D721Med (cell line): ENCODE results near the gene USP2.

Experiments used
- DNase-seq: peaks from one replicate; pipeline ENCODE4 v3.0.0; 2011; ENCODE audit warnings: low spot score; ENCODE audit not compliant: insufficient read length
- FAIRE-seq: peaks from 2 replicates; lab custom pipeline; 2011; peaks lifted over from hg19 to GRCh38; lab: Jason Lieb, UNC
- TF ChIP-seq, protein P1 (sequence below): IDR thresholded peaks from 2 replicates; pipeline ENCODE4 v1.5.1; 2012; ENCODE audit warnings: mild to moderate bottlenecking, control low read depth; ENCODE audit not compliant: insufficient read depth; ENCODE audit errors: missing control alignments

USP2 gene

DNA sequence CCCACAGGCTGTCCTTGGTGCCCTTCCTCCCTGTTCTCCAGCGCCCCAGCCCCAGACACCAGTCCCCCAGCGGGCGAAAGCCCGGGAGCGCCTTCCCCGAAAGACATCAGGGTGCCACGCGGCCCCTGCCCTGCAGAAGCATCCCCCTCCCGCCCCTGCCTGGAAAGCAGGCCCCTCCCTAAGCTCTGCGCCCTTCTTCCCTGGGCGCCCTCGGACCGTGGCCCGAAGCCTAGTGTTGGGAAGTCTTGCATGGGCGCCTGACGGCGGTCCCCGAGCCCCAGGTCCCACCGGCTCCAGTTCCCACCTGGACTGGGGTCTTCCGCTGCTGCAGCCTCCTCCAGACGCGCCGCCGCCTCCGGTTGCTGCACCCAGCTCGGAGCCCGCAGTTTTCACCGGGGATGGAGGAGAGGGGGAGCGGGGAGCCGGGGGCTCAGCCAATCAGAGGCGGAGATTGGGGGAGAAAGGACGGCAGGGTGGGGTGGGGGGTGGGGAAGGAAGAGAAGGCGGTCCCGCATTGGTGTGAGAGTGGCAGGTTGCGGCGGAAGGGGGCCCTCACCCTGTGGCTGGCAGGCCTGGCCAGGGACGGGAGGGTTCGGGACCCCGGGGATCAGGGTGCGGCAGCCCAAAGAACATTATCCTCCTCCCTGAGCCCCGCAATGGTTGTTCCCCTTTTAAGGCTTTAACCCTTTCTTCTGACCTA lies 41.5 kb upstream of the USP2 start, which contains the start of gene THY1:
THY1 (minus strand) TSS at position 364 of the 700 bp plus-strand sequence. CDS start 2,267 bp downstream, outside the sequence.
- TF ChIP-seq, protein P1, sequence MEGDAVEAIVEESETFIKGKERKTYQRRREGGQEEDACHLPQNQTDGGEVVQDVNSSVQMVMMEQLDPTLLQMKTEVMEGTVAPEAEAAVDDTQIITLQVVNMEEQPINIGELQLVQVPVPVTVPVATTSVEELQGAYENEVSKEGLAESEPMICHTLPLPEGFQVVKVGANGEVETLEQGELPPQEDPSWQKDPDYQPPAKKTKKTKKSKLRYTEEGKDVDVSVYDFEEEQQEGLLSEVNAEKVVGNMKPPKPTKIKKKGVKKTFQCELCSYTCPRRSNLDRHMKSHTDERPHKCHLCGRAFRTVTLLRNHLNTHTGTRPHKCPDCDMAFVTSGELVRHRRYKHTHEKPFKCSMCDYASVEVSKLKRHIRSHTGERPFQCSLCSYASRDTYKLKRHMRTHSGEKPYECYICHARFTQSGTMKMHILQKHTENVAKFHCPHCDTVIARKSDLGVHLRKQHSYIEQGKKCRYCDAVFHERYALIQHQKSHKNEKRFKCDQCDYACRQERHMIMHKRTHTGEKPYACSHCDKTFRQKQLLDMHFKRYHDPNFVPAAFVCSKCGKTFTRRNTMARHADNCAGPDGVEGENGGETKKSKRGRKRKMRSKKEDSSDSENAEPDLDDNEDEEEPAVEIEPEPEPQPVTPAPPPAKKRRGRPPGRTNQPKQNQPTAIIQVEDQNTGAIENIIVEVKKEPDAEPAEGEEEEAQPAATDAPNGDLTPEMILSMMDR, result no peak
- DNase-seq (peak; percentile 91), FAIRE-seq (no peak)

DNA sequence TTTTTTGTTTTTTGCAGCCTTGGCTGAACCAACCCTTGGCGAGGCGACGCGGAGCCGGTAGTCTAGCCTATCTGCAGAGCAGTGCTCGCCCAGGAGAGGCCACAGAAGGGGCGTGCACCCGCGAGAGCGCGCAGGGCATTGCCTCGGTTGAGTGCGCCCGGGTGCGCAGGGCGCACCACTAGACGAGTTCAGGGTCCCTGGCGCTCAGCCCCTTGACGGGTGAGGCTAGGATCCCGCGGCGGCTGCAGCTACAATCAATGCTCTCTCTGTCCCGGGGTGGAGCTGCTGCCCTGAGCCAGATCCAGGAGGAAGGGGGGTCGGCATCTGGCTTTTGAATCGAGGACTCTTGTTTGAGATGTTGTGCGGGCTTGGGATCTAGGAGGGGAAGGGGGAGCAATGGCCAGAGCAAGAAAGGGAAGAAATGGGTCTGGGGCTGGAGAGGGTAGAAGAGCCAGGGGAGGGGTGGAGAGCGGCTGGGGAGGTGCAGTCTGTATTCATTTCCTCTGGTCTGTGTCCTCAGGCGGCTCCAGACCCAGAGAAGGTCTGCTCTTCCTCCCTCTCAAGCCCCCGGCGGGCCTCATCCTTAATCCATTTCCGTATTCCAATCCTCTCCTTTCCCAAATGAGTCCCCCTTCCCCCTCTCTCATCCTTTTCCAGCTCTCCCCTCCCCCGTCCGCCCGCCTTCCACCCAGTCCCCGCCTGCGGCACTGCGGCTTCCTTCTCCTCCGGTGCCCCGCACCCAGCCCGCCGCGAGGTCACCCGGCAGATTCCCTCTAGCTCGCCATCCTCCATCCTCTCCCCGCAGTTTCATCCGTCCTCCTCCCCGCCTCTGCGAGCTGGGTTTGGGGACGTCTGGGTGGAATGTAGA lies 40.7 kb upstream of the USP2 start:
- DNase-seq (no peak), FAIRE-seq (no peak)

DNA sequence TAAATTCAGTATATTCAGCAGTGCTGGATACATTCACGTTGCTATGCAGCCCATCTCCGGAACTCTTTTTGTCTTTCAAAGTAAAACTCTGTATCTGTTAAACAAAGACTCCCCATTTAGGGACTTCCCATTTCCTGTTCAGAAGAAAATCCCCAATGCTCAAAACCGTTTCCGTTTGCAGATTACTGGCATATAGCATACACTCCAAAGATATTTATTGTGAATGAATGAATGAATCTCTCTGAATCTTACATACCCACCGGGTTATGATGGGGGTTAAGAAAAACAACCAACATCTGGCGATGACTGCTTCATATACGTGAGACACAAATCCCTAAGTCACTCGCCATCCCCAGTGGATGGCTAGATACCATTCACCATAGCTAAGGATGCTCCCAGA lies 39.9 kb upstream of the USP2 start:
- TF ChIP-seq, protein P1, result no peak
- no peak for FAIRE-seq
- no peak for DNase-seq

More for the DNA sequence above, 40.7 kb upstream of the USP2 start:
- TF ChIP-seq, protein P1, result no peak

DNA sequence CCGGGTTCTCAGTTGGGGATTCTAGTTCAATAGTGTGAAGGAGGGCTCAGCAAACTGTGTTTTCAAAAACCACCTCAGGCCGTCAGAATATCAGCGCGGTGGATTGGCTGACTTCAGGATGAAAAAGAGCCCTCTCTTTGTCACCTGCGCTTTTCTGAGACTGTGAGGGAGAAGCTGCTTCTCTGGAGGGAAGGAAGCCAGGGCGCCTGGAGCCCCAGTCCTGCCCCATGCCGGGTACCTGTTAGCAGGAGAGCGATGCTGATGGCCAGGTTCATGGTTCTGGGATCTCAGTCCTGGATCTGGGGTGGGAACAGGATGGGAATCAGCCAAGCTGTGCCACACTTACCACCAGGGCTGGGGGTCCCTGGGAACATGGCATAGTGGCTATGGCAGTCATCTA lies 39.1 kb upstream of the USP2 start:
- TF ChIP-seq, protein P1, result no peak
- FAIRE-seq, result no peak
- no peak for DNase-seq

DNA sequence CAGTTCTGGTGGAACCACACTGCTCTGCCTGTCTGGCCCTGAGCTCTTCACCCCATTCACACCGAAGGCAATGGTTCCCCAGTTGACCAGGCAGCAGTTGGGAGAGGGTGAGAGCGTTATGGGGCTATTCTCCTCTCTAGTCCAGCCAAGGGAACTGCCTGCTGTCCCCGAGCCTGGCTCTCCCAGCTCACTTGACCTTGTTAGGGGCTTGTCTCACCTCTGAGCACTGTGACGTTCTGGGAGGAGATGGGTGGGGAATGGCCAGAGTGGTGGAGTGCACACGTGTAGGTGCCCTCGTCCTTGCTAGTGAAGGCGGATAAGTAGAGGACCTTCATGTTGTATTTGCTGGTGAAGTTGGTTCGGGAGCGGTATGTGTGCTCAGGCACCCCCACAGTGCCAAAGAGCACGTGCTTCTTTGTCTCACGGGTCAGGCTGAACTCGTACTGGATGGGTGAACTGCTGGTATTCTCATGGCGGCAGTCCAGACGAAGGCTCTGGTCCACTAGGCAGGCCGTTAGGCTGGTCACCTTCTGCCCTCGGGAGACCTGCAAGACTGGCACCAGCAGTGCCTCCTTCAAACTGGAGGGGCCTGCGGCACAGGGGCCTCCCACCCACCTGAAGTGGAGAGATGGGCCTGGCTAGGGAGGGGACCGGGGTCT lies 38.5 kb upstream of the USP2 start:
- DNase-seq (no peak), FAIRE-seq (no peak)

DNA sequence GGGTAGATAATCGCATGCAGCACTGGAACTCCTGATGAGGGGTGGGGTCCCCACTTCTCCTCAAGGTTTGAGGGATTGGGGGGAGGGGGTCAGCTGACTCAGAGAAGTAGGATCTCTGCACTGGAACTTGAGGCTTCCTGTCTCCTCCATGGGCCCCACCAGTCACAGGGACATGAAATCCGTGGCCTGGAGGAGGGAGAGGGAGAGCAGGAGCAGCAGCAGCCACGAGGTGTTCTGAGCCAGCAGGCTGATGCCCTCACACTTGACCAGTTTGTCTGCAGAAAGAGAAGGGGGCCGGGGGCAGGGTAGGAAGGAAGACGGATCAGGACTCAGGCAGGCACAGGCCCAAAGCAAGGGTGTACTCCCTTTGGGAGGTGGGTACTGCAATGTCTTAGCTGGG lies 37.8 kb upstream of the USP2 start:
- TF ChIP-seq, protein P1, result no peak
- no peak for FAIRE-seq
- DNase-seq, result no peak

More for the DNA sequence above, 38.5 kb upstream of the USP2 start:
- TF ChIP-seq, protein P1, result no peak
